GM21367 (cell line): ENCODE results near the gene SORL1.
A peak's percentile ranks its signal among the peaks of the same experiment; 100 is the strongest.

Experiments
- ATAC-seq: cut with Tn5 transposase; IDR thresholded peaks from one replicate; pipeline ENCODE4 v1.9.1; 2021; ENCODE audit not compliant: unreplicated experiment

SORL1 gene

DNA sequence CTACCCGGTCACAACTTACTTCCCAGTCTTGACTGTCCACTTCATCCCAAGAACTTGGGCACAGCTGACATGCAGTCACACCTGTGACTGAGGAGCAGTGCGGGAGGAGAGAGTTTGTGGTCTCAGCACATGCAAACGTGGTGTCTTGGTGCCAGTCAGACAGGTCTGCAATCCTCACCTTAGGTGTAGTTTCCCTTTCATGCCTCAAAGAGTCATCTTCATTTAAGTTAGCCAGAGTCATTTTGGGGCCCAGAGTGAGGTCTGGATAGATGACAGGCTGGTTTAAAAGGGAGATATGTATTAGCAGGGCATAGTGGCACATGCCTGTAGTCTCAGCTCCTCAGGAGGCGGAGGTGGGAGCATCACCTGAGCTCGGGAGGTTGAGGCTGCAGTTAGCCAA, 109.1 kb downstream of the SORL1 start:
- no peak for ATAC-seq

GRCh38 chr11:121561716-121562115, 109.6 kb downstream of the SORL1 start:
- no peak for ATAC-seq

DNA sequence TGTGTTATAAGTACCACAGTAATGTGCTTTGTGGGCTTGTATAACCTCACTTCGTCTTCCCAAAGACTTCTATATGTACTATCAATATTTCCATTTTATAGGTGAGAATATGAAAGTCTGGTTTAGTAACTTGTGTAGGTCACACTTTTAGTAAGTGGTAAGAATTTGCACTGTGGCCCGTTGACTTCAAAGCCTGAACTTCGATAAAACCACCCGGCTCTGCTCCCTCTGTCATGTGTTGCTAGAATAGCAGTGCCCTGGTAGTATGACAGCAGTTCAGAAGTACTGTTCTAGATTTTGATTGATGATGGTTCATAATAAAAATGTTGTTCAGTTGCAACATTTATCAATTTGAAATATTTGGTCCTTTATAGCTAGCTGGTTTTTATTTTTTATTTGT, 110.9 kb downstream of the SORL1 start:
- no peak for ATAC-seq

GRCh38 chr11:121563900-121564822, 112.0 kb downstream of the SORL1 start:
- no peak for ATAC-seq

- ATAC-seq: no peak
Measured at GRCh38 chr11:121564948-121565684, 113.0 kb downstream of the SORL1 start.

DNA sequence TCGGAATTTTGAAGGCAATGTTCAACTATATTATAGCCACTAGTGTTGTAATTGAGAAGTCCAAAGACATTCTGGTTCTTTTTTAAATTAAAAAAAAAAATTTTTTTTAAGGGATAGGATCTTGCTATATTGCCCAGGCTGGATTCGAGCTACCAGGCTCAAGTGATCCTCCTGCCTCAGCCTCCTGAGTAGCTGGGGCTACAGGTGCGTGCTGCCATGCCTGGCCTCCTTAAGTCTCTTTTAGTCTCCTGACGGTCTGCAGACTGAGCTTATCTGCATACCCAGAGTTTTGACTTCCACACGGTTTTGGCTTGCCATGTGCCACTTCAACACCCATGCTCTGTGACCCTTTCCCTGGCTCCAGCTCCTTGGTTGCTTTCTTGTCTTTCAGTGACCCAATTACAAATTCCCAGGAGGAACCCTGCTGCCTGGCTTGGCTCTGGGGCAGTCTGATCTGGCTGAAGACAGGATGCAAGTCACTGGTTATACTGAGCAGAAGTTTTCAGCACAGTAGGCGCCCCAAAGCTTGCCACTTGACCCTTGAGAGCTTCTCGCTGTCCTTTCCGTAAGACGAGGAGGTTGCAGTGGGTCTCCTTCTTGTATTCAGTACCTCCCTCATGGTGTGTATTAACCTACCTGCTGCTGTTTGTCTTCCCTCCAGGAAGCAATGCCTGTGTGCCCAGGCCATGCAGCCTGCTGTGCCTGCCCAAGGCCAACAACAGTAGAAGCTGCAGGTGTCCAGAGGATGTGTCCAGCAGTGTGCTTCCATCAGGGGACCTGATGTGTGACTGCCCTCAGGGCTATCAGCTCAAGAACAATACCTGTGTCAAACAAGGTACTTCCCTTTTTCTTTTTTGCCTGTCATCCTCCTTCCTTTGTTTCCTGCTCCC, 114.4 kb downstream of the SORL1 start:
- no peak for ATAC-seq

DNA sequence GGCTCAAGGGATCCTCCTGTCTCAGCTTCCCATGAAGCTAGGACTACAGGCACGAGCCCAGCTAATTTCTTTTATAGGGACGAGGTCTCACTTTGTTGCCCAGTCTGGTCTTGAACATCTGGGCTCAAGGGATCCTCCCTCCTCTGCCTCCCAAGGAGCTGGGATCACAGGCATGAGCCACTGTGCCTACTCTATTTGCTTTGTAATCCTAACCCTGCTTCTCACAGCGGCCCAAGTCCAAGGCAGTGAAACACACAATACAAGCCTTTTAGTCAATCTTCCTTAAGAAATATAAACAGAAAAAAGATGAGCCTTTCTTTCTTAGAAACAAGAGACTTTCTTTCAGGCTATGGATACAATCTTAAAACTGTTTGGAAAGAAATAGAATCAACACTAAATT, 115.9 kb downstream of the SORL1 start:
- ATAC-seq: no peak

DNA sequence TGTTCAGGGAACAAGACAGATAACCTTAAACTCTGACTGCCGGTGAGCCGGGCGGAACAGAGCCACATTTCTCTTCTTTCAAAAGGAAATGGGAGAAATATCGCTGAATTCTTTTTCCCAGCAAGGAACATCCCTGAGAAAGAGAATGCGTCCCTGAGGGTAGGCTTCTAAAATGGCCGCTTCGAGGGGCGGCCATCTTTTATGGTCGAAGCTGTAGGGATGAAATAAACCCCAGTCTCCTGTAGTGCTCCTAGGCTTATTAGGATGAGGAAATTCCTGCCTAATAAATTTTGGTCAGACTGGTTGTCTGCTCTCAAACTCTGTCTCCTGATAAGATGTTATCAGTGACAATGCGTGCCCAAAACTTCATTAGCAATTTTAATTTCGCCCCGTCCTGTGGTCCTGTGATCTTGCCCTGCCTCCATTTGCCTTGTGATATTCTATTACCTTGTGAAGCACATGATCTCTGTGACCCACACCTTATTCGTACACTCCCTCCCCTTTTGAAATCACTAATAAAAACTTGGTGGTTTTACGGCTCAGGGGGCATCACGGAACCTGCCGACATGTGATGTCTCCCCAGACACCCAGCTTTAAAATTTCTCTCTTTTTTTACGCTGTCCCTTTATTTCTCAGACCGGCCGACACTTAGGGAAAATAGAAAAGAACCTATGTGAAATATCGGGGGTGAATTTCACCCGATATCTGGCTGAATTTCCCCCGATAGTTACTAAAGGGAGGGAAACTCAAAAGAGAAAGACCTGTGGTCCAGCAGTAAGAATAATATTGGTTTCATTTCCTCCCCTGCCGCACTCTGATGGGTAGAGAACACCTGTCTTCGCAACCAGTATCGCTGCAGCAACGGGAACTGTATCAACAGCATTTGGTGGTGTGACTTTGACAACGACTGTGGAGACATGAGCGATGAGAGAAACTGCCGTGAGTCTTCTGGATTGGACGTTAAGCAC, 117.5 kb downstream of the SORL1 start:
- ATAC-seq: peak; percentile 96

GRCh38 chr11:121570453-121570852, 118.3 kb downstream of the SORL1 start:
- no peak for ATAC-seq

DNA sequence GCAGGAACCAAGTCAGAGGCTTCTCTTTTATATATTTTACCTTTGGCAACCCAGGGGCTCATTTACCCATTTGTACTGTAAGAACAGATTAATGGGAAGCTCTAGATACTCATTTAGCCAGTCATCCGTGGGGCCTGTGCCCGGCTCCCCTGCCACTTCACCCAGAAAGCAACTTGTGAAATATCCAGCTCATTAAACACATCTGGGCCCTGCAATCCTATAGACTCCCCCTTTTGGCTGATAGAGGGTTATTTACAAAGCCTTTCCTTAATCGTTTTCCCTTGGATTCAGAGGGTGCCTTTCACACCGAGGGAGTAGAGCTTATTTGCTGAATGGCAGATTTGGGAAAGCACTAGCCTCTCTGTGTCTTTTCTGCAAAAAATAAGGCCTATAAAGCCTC, 119.4 kb downstream of the SORL1 start:
- no peak for ATAC-seq

- ATAC-seq: no peak
Measured at GRCh38 chr11:121572571-121573059, 120.5 kb downstream of the SORL1 start.

DNA sequence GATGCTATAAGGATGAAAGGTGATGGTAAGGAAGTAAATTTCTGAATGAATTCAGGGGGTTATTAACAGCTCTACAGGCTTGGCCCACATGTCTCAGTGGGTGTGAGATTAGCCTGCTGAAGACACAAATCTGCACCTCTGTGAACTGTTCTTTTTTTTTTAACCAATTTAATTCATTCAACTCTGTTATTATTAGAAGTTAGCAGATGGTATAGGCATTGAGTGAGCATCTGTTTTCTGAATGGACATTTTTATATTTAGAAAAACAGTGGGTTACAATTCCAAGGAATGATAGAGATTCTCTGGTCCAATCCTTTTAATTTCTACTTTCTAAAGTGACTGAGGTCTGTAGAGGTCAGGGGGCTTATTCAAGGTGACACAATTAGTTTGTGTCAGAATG, 122.7 kb downstream of the SORL1 start:
- ATAC-seq: no peak

- ATAC-seq: peak; percentile 38
Measured at GRCh38 chr11:121575250-121575962, 123.3 kb downstream of the SORL1 start.

DNA sequence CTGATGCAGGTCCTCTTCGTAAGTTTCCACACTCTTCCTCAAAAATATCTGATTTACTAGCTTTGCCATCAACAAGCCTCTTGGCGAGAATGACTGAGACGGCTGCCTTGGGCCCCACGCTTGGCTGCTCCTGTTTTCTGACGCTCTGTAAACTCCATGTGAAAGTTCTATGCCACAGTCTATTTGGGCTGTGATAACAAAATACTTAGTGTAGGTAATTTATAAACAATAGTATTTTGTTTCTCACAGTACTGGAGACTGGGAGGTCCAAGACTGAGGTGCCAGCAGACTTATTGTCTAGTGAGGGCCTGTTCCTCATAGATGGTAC, 123.8 kb downstream of the SORL1 start:
- ATAC-seq: no peak

GRCh38 chr11:121576531-121576930, 124.4 kb downstream of the SORL1 start:
- no peak for ATAC-seq

GRCh38 chr11:121577106-121577848, 125.2 kb downstream of the SORL1 start:
- ATAC-seq: no peak

GRCh38 chr11:121578251-121578976, 126.3 kb downstream of the SORL1 start:
- no peak for ATAC-seq

DNA sequence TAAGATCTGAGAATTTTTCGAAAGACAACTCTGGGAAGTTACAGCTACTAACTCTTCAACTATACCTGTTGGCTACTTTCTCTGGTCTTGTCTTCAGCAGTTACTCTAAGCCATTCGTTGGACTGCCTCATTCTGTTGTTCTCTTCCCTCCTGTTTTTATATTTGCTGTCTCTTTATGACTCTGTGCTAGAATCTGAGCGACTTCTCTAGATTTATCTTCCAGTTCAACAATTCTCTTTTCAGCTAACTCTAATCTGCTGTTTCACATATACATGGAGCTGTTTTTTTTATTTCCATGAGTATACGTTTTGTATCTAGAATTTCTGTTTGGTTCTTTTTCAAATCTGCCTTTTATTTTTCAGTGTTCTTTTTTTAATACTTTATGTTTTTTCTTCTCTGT, 128.0 kb downstream of the SORL1 start:
- ATAC-seq: no peak
